ENCODE results near the gene NT5E.

- TF ChIP-seq CTCF (IDR thresholded peaks at IDR 0.05) (no peak), POLR2A (IDR thresholded peaks at IDR 0.05) (no peak)
Observed at GRCh38 chr6:85416766-85417165, 33.1 kb upstream of the NT5E start.
